Heart right ventricle (tissue), 16 donors: ENCODE data around the gene EBF3. TPM values are rescaled to one million over a fixed set of nuclear protein-coding genes. Genes with fewer than 3 reads are reported as not detected.

Source experiments
- ATAC-seq, 8 donors: fragments of 200-7000 bp; cut with Tn5 transposase; one replicate each; pipeline ENCODE4 v1.9.1; 2020; ENCODE audit warnings: mild to moderate bottlenecking in 8 of 8, moderate library complexity in 8 of 8, moderate number of reproducible peaks in 1 of 8
- DNase-seq, 2 donors: peaks; one replicate each; pipeline ENCODE4 v3.0.0-alpha.2; 2020
- H3K27ac ChIP-seq, 10 donors: fragments of 200-600 bp; sonication (generic) in 2 of 10; one replicate each; pipeline versions ENCODE4 v1.5.0 to v1.8.0; 2020 to 2022; ENCODE audit warnings: mild to moderate bottlenecking in 3 of 10
- H3K27me3 ChIP-seq, 7 donors: fragments of 200-600 bp; one replicate each; pipeline ENCODE4 v1.8.0; 2021 to 2022; ENCODE audit warnings: mild to moderate bottlenecking in 2 of 7
- H3K36me3 ChIP-seq, 9 donors: fragments of 200-600 bp; sonication (generic) in 1 of 9; one replicate each; pipeline versions ENCODE4 v1.5.0 to v1.8.0; 2020 to 2022; ENCODE audit warnings: mild to moderate bottlenecking in 2 of 9
- H3K4me1 ChIP-seq, 9 donors: fragments of 200-600 bp; sonication (generic) in 1 of 9; one replicate each; pipeline versions ENCODE4 v1.5.0 to v1.8.0; 2020 to 2022; ENCODE audit warnings: mild to moderate bottlenecking in 4 of 9
- H3K4me3 ChIP-seq, 10 donors: fragments of 200-600 bp; sonication (generic) in 2 of 10; one replicate each; pipeline versions ENCODE4 v1.5.0 to v1.8.0; 2020 to 2022; ENCODE audit warnings: mild to moderate bottlenecking in 7 of 10, moderate library complexity in 2 of 10
- H3K9me3 ChIP-seq, 11 donors: fragments of 200-600 bp in 10 of 11; sonication (generic) in 2 of 11; one replicate each; pipeline versions ENCODE4 v1.5.0 to v1.8.0; 2013 to 2022; ENCODE audit warnings: mild to moderate bottlenecking in 2 of 11, control low read depth in 1 of 11, moderate library complexity in 1 of 11
- CTCF ChIP-seq, 9 donors: fragments of 200-600 bp; sonication (generic) in 2 of 9; IDR thresholded peaks; one replicate each; pipeline versions ENCODE4 v1.5.0 to v1.8.0; 2021 to 2022; ENCODE audit warnings: antibody characterized with exemption in 9 of 9, mild to moderate bottlenecking in 5 of 9, moderate library complexity in 1 of 9
- WGBS, 2 donors: extraction: QIAGEN DNeasy Blood & Tissue Kit; methylation state at CpG; one replicate each; pipeline ENCODE4 v1.1.7; 2013; ENCODE audit warnings: inconsistent platforms in 1 of 2; 5-methylcytosine and 5-hydroxymethylcytosine counted together
- intact Hi-C, 10 donors: fragments of 100-400 bp; cut with DNase I; formaldehyde crosslinking; loops; one replicate each; pipeline versions ENCODE4 v1.11.1 to v1.14.2; 2022
- polyA plus RNA-seq, 2 donors: library from polyadenylated mRNA; stranded (reverse); fragments of 200-250 nt; gene quantifications; one replicate each; pipeline ENCODE4 v1.2.3, GENCODE V29; 2013
- total RNA-seq, 10 donors: library from RNA; stranded (reverse); fragmentation: NEBNext Ultra II Directional in 3 of 10; extraction: Animal tissue kit (Norgen Biotek cat#: 25700) in 3 of 10; gene quantifications; one replicate each; pipeline versions ENCODE4 v1.2.1 to v1.2.4, GENCODE V29; 2021 to 2023
- donor health status: Arrhythmogenic right ventricular cardiomyopathy.
- donor health status: ischemic (EF 13 %, LVEDD 7.1; RV severe dilation, severe dysfunction).
- donor health status: healthy with polysubstance abuse.
- donor health status: DM: no; HTN: yes; CAD: no.
- donor health status: DM: no; HTN: no; CAD: no.
- donor health status: ischemic (EF 25% LVEDD 6.9; RV normal size, moderate dysfunction).
- donor health status: ischemic (EF 25% LVEDD 5.7; RV mildly dilated, moderate dysfunction).
- donor health status: healthy.
- donor health status: DM: yes; HTN: yes; CAD: no.
- donor health status: Ischemic cardiomyopathy.
- donor health status: ischemic (EF 35%, LVEDD 5.7; RV mildly dilated, moderate dysfunction).
- donor health status: nonischemic (EF 11% LVEDD 7.7; RV severe dilation, severe dysfunction).
- donor health status: DM: yes; HTN: yes; CAD: no.
- donor health status: PGD.
- donor health status: ischemic (EF 29% LVEDD 5.4; RV normal size, mild dysfunction).
- donor health status: nonischemic (EF 23%, LVEDD 6.1; RV moderate dilation, normal function).

EBF3 gene
- total and polyA plus RNA-seq, 12 donors = 3.9 to 12.2 (median 5.6) TPM

- DNase-seq = no peak
- Histone ChIP-seq H3K36me3 (peaks cover 0 to 97% (median 11%) of the 10 kb centered on the region in 9 donors), H3K4me3 (no peak overlapping the region), H3K27me3 (no peaks in the 10 kb centered on the region), H3K9me3 (no peaks in the 10 kb centered on the region), H3K4me1 (no peaks in the 10 kb centered on the region), H3K27ac (no peak overlapping the region)
- TF ChIP-seq CTCF (IDR thresholded peaks at IDR 0.05) = no peak
- ATAC-seq = no peak
- WGBS, 2 donors = 80 to 84% methylated on average over 12 of the region's 12 CpGs
- intact Hi-C loops = no loop called here
Measured at GRCh38 chr10:129845111-129845753, 118.8 kb downstream of the EBF3 start.

GRCh38 chr10:129844216-129844766, 119.8 kb downstream of the EBF3 start:
- DNase-seq (no peak), ATAC-seq (no peak)

GRCh38 chr10:129843702-129844101, 120.4 kb downstream of the EBF3 start:
- intact Hi-C loops = no loop called here
- ATAC-seq = no peak

More at GRCh38 chr10:129844216-129844766, 119.8 kb downstream of the EBF3 start:
- TF ChIP-seq CTCF (IDR thresholded peaks at IDR 0.05) = no peak
- H3K4me3 ChIP-seq = no peak overlapping the region
- H3K27me3 ChIP-seq = no peaks in the 10 kb centered on the region
- no peak overlapping the region for H3K27ac ChIP-seq
- H3K9me3 ChIP-seq = no peaks in the 10 kb centered on the region
- H3K4me1 ChIP-seq = no peaks in the 10 kb centered on the region
- peaks cover 0 to 98% (median 19%) of the 10 kb centered on the region in 9 donors for H3K36me3 ChIP-seq
- 86 to 94% methylated on average over 12 of the region's 12 CpGs for WGBS, 2 donors
- intact Hi-C loops = no loop called here

GRCh38 chr10:129843131-129843541, 120.9 kb downstream of the EBF3 start:
- no peaks in the 10 kb centered on the region for H3K4me1 ChIP-seq
- DNase-seq (no peak), ATAC-seq (no peak)
- no peaks in the 10 kb centered on the region for H3K9me3 ChIP-seq
- peaks cover 0 to 98% (median 25%) of the 10 kb centered on the region in 9 donors for H3K36me3 ChIP-seq
- no peak overlapping the region for H3K27ac ChIP-seq
- no peak for TF ChIP-seq CTCF (IDR thresholded peaks at IDR 0.05)
- WGBS, 2 donors = 91 to 94% methylated on average over 22 of the region's 22 CpGs
- intact Hi-C loops = no loop called here
- H3K27me3 ChIP-seq = no peaks in the 10 kb centered on the region
- H3K4me3 ChIP-seq = no peak overlapping the region

More at GRCh38 chr10:129843702-129844101, 120.4 kb downstream of the EBF3 start:
- WGBS, 2 donors = 94 to 95% methylated on average over 12 of the region's 12 CpGs
- DNase-seq = no peak
- H3K27me3 ChIP-seq = no peaks in the 10 kb centered on the region
- H3K4me3 ChIP-seq = no peak overlapping the region
- H3K27ac ChIP-seq = no peak overlapping the region
- peaks cover 0 to 98% (median 25%) of the 10 kb centered on the region in 9 donors for H3K36me3 ChIP-seq
- TF ChIP-seq CTCF (IDR thresholded peaks at IDR 0.05) = no peak
- H3K9me3 ChIP-seq = no peaks in the 10 kb centered on the region
- no peaks in the 10 kb centered on the region for H3K4me1 ChIP-seq
